ENCODE results near the gene BEAN1.
"Not testable (repeated sequence)": the region's sequence is repeated elsewhere in the genome, so short reads cannot be mapped to it uniquely, and the experiment has no call there.

DNA sequence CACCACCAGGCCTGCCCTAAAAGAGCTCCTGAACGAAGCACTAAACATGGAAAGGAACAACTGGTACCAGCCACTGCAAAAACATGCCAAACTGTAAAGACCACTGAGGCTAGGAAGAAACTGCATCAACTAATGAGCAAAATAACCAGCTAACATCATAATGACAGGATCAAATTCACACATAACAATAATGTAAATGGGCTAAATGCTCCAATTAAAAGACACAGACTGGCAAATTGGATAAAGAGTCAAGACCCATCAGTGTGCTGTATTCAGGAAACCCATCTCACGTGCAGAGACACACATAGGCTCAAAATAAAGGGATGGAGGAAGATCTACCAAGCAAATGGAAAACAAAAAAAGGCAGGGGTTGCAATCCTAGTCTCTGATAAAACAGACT is 70.8 kb downstream of the BEAN1 start:
- TF ChIP-seq, protein P1, sequence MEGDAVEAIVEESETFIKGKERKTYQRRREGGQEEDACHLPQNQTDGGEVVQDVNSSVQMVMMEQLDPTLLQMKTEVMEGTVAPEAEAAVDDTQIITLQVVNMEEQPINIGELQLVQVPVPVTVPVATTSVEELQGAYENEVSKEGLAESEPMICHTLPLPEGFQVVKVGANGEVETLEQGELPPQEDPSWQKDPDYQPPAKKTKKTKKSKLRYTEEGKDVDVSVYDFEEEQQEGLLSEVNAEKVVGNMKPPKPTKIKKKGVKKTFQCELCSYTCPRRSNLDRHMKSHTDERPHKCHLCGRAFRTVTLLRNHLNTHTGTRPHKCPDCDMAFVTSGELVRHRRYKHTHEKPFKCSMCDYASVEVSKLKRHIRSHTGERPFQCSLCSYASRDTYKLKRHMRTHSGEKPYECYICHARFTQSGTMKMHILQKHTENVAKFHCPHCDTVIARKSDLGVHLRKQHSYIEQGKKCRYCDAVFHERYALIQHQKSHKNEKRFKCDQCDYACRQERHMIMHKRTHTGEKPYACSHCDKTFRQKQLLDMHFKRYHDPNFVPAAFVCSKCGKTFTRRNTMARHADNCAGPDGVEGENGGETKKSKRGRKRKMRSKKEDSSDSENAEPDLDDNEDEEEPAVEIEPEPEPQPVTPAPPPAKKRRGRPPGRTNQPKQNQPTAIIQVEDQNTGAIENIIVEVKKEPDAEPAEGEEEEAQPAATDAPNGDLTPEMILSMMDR (conservative IDR thresholded peaks at IDR 0.05), result not testable (repeated sequence)
- TF ChIP-seq EZH2 (IDR thresholded peaks at IDR 0.05; ENCODE audit: low read depth), result not testable (repeated sequence)

Measured in PC-9 (cell line).